ENCODE data around the gene ADGRL3.

The ADGRL3 gene

DNA sequence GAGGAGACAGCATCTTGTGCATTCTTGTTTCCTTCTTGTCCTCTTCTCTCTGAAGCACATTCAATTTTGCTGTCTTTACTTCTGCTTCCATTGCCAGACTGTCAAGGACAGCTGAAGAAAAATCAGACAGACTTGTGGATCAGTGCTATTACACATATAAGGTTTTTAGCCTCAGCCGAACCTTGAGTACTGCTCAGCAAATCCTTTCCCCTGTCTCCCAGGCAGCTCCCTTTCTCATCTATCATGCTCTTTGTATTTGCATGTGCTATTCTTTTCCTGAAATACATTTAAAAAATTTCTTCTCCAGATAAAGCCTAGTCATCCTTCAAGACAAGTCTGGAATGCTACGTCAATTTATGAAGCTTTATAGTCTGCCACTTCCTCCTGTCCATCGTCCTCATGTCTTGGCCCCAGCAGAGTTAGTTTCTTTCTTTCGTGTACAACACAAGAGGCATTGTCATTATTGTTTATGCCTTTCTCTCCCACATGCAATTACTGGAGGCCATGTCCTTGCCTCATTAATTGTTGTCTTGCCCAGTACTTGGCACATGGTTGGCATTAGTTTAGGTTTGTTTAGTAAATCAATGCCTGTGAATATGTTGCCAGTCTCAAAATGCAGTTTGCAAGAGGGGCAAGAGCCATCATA, 45.1 kb downstream of the ADGRL3 start:
- H3K4me1 ChIP-seq (ENCODE audit: control insufficient read depth, insufficient read depth, low read length): no peaks in the 10 kb centered on the region
- H3K4me3 ChIP-seq (ENCODE audit: low read length): no peak overlapping the region
- H3K36me3 ChIP-seq (ENCODE audit: control insufficient read depth, insufficient read depth, low read length): no peaks in the 10 kb centered on the region
- H3K9me3 ChIP-seq (ENCODE audit: control insufficient read depth, low read length): no peaks in the 10 kb centered on the region
- H3K27me3 ChIP-seq (ENCODE audit: control insufficient read depth, insufficient read depth, low read length): no peaks in the 10 kb centered on the region
- no peak overlapping the region for H3K9ac ChIP-seq (ENCODE audit: low read length)

DNA sequence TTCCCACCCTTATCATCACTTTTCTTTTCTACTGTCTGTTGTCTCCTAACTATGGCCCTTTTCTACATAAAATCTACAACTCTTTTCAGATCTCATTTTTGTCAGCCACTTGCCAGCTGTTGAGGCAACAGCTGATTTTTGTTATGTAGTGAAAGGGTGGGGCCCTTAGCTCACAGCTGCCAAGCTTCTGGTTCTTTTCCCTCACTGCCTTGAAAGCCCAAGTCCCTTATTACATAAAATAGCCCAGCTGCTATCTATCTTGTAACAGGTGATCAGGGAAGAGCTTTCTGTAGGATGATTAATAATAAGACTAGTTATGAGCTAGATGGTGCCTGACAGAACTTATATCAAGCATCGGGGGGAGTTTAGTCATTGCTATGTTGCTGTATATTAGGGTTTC, 45.9 kb downstream of the ADGRL3 start:
- no peaks in the 10 kb centered on the region for H3K4me1 ChIP-seq (ENCODE audit: control insufficient read depth, insufficient read depth, low read length)
- H3K4me3 ChIP-seq (ENCODE audit: low read length): no peak overlapping the region
- H3K9ac ChIP-seq (ENCODE audit: low read length): no peak overlapping the region
- H3K36me3 ChIP-seq (ENCODE audit: control insufficient read depth, insufficient read depth, low read length): no peaks in the 10 kb centered on the region
- H3K9me3 ChIP-seq (ENCODE audit: control insufficient read depth, low read length): no peaks in the 10 kb centered on the region
- no peaks in the 10 kb centered on the region for H3K27me3 ChIP-seq (ENCODE audit: control insufficient read depth, insufficient read depth, low read length)

DNA sequence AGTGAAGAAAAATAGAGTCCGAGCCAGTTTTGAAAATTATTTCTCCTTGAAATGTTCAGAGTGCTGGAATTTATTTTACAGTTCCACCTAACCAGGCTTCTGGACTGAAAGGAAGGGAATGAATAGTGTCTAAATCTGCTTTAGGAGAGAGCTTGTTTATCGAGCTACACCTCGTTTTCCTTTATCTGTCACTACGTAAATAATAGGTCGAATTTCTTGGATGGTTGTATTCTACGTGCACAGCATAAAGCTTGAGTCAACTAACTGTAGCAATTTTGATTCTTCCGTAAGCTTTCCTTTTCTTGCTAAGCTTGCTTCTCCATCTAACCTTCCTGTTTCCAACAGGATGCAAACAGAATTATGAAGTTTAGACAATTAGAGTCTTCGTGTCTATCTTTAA, 48.6 kb downstream of the ADGRL3 start:
- Histone ChIP-seq H3K27me3 (ENCODE audit: control insufficient read depth, insufficient read depth, low read length) (no peaks in the 10 kb centered on the region), H3K9ac (ENCODE audit: low read length) (no peak overlapping the region)

DNA sequence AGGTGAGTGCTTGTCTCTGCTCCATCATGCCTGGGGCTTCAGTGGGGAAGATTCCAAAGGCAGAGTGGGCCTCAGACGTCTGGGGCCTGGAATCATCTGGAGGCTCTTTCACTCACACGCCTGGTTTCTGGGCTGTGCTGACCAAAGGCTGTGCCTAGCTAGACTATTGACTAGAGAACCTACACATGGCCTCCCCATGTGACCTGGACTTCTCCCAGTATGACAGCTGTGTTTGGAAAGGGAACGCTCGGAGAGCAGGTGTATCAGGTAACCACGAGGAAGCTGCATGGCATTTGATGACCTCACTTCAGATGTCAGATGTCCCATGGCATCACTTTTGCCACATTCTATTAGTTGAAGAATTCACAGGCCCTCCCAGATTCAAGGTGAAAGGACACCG, 51.0 kb downstream of the ADGRL3 start:
- H3K36me3 ChIP-seq (ENCODE audit: control insufficient read depth, insufficient read depth, low read length): no peaks in the 10 kb centered on the region
- H3K4me1 ChIP-seq (ENCODE audit: control insufficient read depth, insufficient read depth, low read length): no peaks in the 10 kb centered on the region
- H3K9me3 ChIP-seq (ENCODE audit: control insufficient read depth, low read length): no peaks in the 10 kb centered on the region
- H3K27me3 ChIP-seq (ENCODE audit: control insufficient read depth, insufficient read depth, low read length): no peaks in the 10 kb centered on the region
- H3K4me3 ChIP-seq (ENCODE audit: low read length): no peak overlapping the region
- H3K9ac ChIP-seq (ENCODE audit: low read length): no peak overlapping the region

More for the DNA sequence above, 48.6 kb downstream of the ADGRL3 start:
- no peaks in the 10 kb centered on the region for H3K4me1 ChIP-seq (ENCODE audit: control insufficient read depth, insufficient read depth, low read length)
- no peaks in the 10 kb centered on the region for H3K36me3 ChIP-seq (ENCODE audit: control insufficient read depth, insufficient read depth, low read length)
- no peak overlapping the region for H3K4me3 ChIP-seq (ENCODE audit: low read length)
- H3K9me3 ChIP-seq (ENCODE audit: control insufficient read depth, low read length): no peaks in the 10 kb centered on the region

DNA sequence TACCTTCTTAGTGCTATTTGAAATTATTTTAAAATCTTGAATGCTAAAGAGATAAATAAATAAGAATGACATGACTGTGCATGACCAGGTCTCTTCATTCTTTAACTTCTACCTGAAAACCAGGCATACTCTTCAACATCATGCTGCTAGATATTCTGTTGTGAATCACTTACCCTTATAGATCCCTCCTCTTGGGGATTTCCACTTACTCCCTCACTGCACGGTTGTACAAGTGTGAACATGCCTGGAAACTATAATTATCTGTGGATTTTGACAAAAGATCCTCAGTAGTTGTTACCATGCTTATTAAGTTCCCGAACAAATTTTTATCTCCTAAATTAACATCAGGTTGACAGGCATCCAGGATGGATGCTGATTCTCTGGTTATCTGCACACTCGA, 54.3 kb downstream of the ADGRL3 start:
- H3K4me1 ChIP-seq (ENCODE audit: control insufficient read depth, insufficient read depth, low read length): no peaks in the 10 kb centered on the region
- H3K4me3 ChIP-seq (ENCODE audit: low read length): no peak overlapping the region
- H3K36me3 ChIP-seq (ENCODE audit: control insufficient read depth, insufficient read depth, low read length): no peaks in the 10 kb centered on the region
- H3K9ac ChIP-seq (ENCODE audit: low read length): no peak overlapping the region
- H3K9me3 ChIP-seq (ENCODE audit: control insufficient read depth, low read length): no peaks in the 10 kb centered on the region
- no peaks in the 10 kb centered on the region for H3K27me3 ChIP-seq (ENCODE audit: control insufficient read depth, insufficient read depth, low read length)

DNA sequence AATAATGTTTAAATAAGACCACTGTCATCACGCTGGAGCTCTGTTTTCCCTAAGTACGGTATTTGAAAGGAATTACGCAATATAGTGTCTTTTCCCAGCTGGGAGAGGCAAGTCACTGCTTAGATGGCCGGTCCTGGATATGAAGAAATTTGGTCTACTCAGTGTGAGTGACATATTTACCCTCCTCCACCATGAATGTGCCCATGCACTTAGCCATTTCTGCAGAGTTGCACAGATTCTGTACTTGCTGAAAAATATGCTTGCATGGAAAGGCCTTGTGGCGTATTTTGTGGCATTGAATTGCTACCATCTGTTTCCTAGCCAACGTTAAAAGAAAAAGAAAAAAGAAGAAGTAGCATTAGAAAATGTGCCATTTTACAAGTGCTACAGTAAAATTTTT, 73.1 kb downstream of the ADGRL3 start:
- Histone ChIP-seq H3K4me1 (ENCODE audit: control insufficient read depth, insufficient read depth, low read length) (no peaks in the 10 kb centered on the region), H3K27me3 (ENCODE audit: control insufficient read depth, insufficient read depth, low read length) (no peaks in the 10 kb centered on the region), H3K9ac (ENCODE audit: low read length) (no peak overlapping the region), H3K36me3 (ENCODE audit: control insufficient read depth, insufficient read depth, low read length) (no peaks in the 10 kb centered on the region), H3K9me3 (ENCODE audit: control insufficient read depth, low read length) (no peaks in the 10 kb centered on the region), H3K4me3 (ENCODE audit: low read length) (no peak overlapping the region)

DNA sequence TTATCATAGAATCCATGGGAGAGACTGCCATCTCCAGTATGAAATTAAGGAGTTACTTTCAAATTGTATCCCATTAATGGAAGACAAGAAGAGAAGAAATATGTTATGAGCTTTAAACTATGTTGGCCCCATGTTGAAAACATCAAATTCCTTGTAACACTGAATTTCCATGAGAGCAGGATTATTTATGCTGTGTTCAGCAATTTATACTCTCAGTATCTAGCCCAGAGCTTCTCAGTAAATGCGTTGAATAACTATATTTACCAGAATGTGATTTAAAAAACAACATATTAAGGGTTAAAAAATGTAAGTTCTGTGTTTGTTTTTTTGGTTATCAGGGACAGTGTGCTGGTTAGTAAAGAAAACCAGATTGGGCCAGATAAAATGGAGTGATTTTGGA, 74.2 kb downstream of the ADGRL3 start:
- H3K4me1 ChIP-seq (ENCODE audit: control insufficient read depth, insufficient read depth, low read length): no peaks in the 10 kb centered on the region
- no peaks in the 10 kb centered on the region for H3K9me3 ChIP-seq (ENCODE audit: control insufficient read depth, low read length)
- no peaks in the 10 kb centered on the region for H3K27me3 ChIP-seq (ENCODE audit: control insufficient read depth, insufficient read depth, low read length)
- no peak overlapping the region for H3K9ac ChIP-seq (ENCODE audit: low read length)
- no peak overlapping the region for H3K4me3 ChIP-seq (ENCODE audit: low read length)
- H3K36me3 ChIP-seq (ENCODE audit: control insufficient read depth, insufficient read depth, low read length): no peaks in the 10 kb centered on the region

DNA sequence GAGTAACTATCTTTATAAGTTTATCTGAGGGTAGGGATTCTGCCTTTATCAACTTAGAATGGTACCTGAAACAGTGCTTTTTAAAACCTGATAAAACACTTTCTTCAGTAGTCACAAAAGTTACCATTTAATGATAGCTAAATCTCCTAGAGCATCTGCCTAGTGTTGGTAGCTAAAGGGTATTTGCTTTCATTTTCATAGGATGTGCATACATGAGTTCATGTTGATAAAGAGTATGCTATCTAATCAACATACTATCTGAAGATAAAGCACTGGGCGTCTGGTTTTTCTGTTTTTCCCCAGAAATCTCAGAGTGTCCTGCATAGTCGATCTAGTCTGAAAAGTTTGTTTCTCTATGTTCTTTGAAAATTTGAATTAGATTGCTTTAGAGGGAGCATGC, 75.1 kb downstream of the ADGRL3 start:
- Histone ChIP-seq H3K4me1 (ENCODE audit: control insufficient read depth, insufficient read depth, low read length) (no peaks in the 10 kb centered on the region), H3K9me3 (ENCODE audit: control insufficient read depth, low read length) (no peaks in the 10 kb centered on the region), H3K4me3 (ENCODE audit: low read length) (no peak overlapping the region), H3K36me3 (ENCODE audit: control insufficient read depth, insufficient read depth, low read length) (no peaks in the 10 kb centered on the region), H3K27me3 (ENCODE audit: control insufficient read depth, insufficient read depth, low read length) (no peaks in the 10 kb centered on the region), H3K9ac (ENCODE audit: low read length) (no peak overlapping the region)

DNA sequence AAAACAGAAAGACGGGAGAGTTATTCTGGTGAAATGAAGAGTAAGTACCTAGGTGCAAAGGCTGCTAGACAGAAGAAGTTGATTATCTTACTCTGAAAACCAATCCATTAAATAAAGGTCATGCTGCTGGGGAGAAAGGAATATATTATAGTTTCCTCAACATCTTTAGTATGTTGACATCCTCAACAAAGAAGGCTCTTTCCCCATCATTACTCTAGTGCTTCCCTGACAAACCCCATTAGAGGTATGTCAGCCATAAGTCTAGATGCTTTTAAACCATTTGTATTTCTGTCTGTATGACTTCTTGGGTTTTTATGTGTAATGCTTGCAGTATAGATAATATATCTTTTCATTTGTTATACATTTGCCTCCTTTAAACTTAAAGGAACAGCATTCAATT, 75.9 kb downstream of the ADGRL3 start:
- H3K4me1 ChIP-seq (ENCODE audit: control insufficient read depth, insufficient read depth, low read length): no peaks in the 10 kb centered on the region
- H3K9me3 ChIP-seq (ENCODE audit: control insufficient read depth, low read length): no peaks in the 10 kb centered on the region
- no peak overlapping the region for H3K9ac ChIP-seq (ENCODE audit: low read length)
- H3K27me3 ChIP-seq (ENCODE audit: control insufficient read depth, insufficient read depth, low read length): no peaks in the 10 kb centered on the region
- H3K36me3 ChIP-seq (ENCODE audit: control insufficient read depth, insufficient read depth, low read length): no peaks in the 10 kb centered on the region
- H3K4me3 ChIP-seq (ENCODE audit: low read length): no peak overlapping the region

DNA sequence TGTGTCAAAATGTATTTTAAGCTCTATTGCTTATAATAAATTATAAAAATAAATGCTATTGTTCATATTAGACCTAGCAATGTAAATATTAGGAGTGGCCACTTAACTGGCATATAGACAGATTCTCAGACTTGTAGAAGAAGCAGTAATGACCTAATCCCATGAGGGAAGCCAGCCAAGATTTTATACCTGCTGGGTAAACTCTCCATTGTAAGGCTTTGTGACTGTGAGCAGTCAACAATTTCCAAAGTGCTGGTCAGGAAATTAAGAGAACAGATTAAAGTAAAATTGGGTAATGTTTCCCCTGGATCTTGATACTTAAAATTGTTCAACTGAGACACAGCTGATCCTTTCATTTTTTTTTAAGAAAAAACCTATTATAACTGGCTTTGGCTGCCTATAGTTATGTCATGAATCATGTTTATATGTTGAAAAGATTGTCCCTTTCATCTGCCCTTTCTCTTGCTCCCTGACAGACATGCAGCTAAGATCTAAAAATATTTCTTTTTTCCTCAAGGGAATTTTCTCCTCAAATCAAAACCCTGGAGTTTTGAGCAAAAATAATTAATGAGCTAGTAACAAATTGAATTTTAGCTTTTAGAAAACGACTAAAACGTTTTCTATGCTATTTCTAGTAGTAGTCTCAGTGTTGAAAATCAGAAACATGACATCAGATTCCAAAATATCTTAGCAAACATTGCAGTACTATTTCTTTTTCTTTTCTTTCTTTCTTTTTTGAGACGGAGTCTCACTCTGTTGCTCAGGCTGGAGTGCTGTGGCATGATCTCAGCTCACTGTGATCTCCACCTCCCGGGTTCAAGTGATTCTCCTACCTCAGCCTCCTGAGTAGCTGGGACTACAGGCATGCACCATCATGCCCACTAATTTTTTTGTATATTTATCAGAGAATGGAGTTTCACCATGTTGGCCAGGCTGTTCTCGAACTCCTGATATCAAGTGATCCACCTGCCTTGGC, 77.9 kb downstream of the ADGRL3 start:
- Histone ChIP-seq H3K9ac (ENCODE audit: low read length) (no peak overlapping the region), H3K9me3 (ENCODE audit: control insufficient read depth, low read length) (no peaks in the 10 kb centered on the region), H3K27me3 (ENCODE audit: control insufficient read depth, insufficient read depth, low read length) (no peaks in the 10 kb centered on the region), H3K36me3 (ENCODE audit: control insufficient read depth, insufficient read depth, low read length) (no peaks in the 10 kb centered on the region), H3K4me3 (ENCODE audit: low read length) (no peak overlapping the region), H3K4me1 (ENCODE audit: control insufficient read depth, insufficient read depth, low read length) (no peaks in the 10 kb centered on the region)

DNA sequence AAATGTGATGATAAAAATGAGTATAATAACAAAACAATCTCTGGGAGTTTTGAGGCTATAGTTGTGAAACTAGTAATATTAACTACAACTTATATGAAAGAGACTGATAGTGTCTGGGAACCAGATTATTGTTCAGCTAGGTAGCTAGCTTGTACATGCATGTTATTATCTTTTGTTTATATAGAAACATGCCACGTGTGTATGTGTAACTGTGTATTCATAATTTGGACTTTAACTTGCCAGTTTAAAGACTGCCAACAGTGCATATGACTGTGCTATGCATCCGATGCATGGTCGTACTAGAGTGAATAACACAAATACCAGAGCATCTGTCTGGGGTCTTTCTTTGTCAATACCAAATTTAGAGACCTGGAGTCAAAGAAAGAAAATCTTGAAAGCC, 92.2 kb downstream of the ADGRL3 start:
- Histone ChIP-seq H3K27me3 (ENCODE audit: control insufficient read depth, insufficient read depth, low read length) (no peaks in the 10 kb centered on the region), H3K9me3 (ENCODE audit: control insufficient read depth, low read length) (no peaks in the 10 kb centered on the region), H3K4me3 (ENCODE audit: low read length) (no peak overlapping the region), H3K4me1 (ENCODE audit: control insufficient read depth, insufficient read depth, low read length) (no peaks in the 10 kb centered on the region), H3K9ac (ENCODE audit: low read length) (no peak overlapping the region), H3K36me3 (ENCODE audit: control insufficient read depth, insufficient read depth, low read length) (no peaks in the 10 kb centered on the region)

DNA sequence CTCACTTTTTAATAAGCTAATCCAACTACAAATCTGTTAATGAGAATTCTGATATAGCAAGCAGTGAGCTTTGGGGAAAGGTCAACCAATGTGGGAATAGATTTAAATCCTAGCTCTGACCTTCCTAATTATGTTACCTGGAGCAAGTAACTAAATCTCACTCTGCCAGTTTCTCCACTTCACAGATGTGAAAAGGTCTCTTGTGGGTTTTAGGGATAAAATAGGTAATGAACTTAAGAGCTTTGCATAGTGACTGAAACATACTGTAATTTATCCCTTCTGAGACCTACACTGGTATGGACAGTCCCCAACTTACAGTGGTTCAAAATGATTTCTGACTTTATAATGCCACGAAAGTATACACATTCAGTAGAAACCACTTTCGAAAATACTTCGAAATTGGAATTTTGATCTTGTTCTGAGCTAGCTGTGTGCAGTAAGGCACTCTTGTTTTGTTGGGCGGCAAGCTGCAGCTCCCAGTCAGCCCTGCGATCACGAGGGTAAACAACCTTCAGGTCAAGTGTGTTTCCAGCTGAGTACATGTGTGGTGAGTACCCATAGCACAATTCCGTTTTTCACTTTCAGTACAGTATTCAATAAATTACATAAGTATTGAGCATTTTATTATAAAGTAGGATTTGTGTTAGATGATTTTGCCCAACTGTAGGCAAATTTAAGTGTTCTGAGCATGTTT, 93.7 kb downstream of the ADGRL3 start:
- Histone ChIP-seq H3K4me3 (ENCODE audit: low read length) (no peak overlapping the region), H3K9ac (ENCODE audit: low read length) (no peak overlapping the region), H3K4me1 (ENCODE audit: control insufficient read depth, insufficient read depth, low read length) (no peaks in the 10 kb centered on the region), H3K9me3 (ENCODE audit: control insufficient read depth, low read length) (no peaks in the 10 kb centered on the region), H3K36me3 (ENCODE audit: control insufficient read depth, insufficient read depth, low read length) (no peaks in the 10 kb centered on the region), H3K27me3 (ENCODE audit: control insufficient read depth, insufficient read depth, low read length) (no peaks in the 10 kb centered on the region)

Measured in mucosa of stomach (tissue), 1 donor.